ENCODE results near the gene ANKS3. TPM values are rescaled to one million over a fixed set of nuclear protein-coding genes. Genes with fewer than 3 reads are reported as not detected.
"Not testable (repeated sequence)": the region's sequence is repeated elsewhere in the genome, so short reads cannot be mapped to it uniquely, and the experiment has no call there.

ANKS3 gene
- polyA plus RNA-seq, 4 donors: 17.0 to 36.0 (median 22.6) TPM

- DNase-seq (ENCODE audit: low read depth in 4 of 4, low spot score in 3 of 4): no peak
These were observed 79.8 kb downstream of the ANKS3 start for GRCh38 chr16:4654011-4654963.

GRCh38 chr16:4652561-4652960 is 81.5 kb downstream of the ANKS3 start:
- DNase-seq (ENCODE audit: low read depth in 4 of 4, low spot score in 3 of 4): no peak

GRCh38 chr16:4651827-4652226 is 82.2 kb downstream of the ANKS3 start:
- no peak for DNase-seq (ENCODE audit: low read depth in 4 of 4, low spot score in 3 of 4)

- not testable (repeated sequence) for DNase-seq (ENCODE audit: low read depth in 4 of 4, low spot score in 3 of 4)
These were observed 83.5 kb downstream of the ANKS3 start for GRCh38 chr16:4650443-4651074.

GRCh38 chr16:4649744-4650442 is 84.2 kb downstream of the ANKS3 start:
- no peak for DNase-seq (ENCODE audit: low read depth in 4 of 4, low spot score in 3 of 4)

- no peak for DNase-seq (ENCODE audit: low read depth in 4 of 4, low spot score in 3 of 4)
These were observed 85.2 kb downstream of the ANKS3 start for GRCh38 chr16:4648917-4649316.

- DNase-seq (ENCODE audit: low read depth in 4 of 4, low spot score in 3 of 4): no peak
These were observed 86.5 kb downstream of the ANKS3 start for GRCh38 chr16:4647644-4647980.

- DNase-seq (ENCODE audit: low read depth in 4 of 4, low spot score in 3 of 4): no peak
These were observed 87.1 kb downstream of the ANKS3 start for GRCh38 chr16:4646773-4647643.

Other genes with a start within 250 kb of the ANKS3 start
- gene CDIP1, start 195.5 kb downstream of the ANKS3 start, polyA plus RNA-seq (ENCODE audit: insufficient read length in 4 of 4): 10 to 100 TPM; 21.0 to 31.1 (median 28.3) TPM
- gene C16orf96, start 177.9 kb downstream of the ANKS3 start, polyA plus RNA-seq (ENCODE audit: insufficient read length in 4 of 4): under 1 TPM; 0.14 to 0.41 (median 0.23) TPM
- 10 to 100 TPM; 11.7 to 30.8 (median 14.2) TPM for gene UBALD1, start 119.4 kb downstream of the ANKS3 start, polyA plus RNA-seq (ENCODE audit: insufficient read length in 4 of 4)
- 10 to 100 TPM; 38.7 to 70.3 (median 53.1) TPM for gene MGRN1, start 109.4 kb downstream of the ANKS3 start, polyA plus RNA-seq (ENCODE audit: insufficient read length in 4 of 4)
- 10 to 100 TPM; 27.0 to 54.6 (median 35.6) TPM for gene NUDT16L1, start 40.7 kb downstream of the ANKS3 start, polyA plus RNA-seq (ENCODE audit: insufficient read length in 4 of 4)
- gene DNAAF8, start 266 bp upstream of the ANKS3 start, polyA plus RNA-seq (ENCODE audit: insufficient read length in 4 of 4): 1 to 10 TPM in 3 of 4 donors, under 1 TPM in 1; 0.86 to 2.3 (median 2.0) TPM
- 10 to 100 TPM; 12.7 to 21.5 (median 15.5) TPM for gene ZNF500, start 32.9 kb upstream of the ANKS3 start, polyA plus RNA-seq (ENCODE audit: insufficient read length in 4 of 4)
- gene SEPTIN12, start 54.1 kb upstream of the ANKS3 start, polyA plus RNA-seq (ENCODE audit: insufficient read length in 4 of 4): not detected
- 10 to 100 TPM in 3 of 4 donors, under 1 TPM in 1; 0.25 to 13.5 (median 11.2) TPM for gene SMIM22, start 61.1 kb upstream of the ANKS3 start, polyA plus RNA-seq (ENCODE audit: insufficient read length in 4 of 4)
- gene ROGDI, start 68.4 kb upstream of the ANKS3 start, polyA plus RNA-seq (ENCODE audit: insufficient read length in 4 of 4): 10 to 100 TPM; 33.8 to 46.5 (median 37.3) TPM
- gene GLYR1, start 113.0 kb upstream of the ANKS3 start, polyA plus RNA-seq (ENCODE audit: insufficient read length in 4 of 4): 100 to 1,000 TPM in 3 of 4 donors, 10 to 100 TPM in 1; 70.6 to 150 (median 140) TPM
- 10 to 100 TPM; 22.2 to 36.5 (median 32.5) TPM for gene UBN1, start 113.2 kb upstream of the ANKS3 start, polyA plus RNA-seq (ENCODE audit: insufficient read length in 4 of 4)
- 10 to 100 TPM in 3 of 4 donors, 1 to 10 TPM in 1; 3.7 to 40.1 (median 28.3) TPM for gene PPL, start 202.9 kb upstream of the ANKS3 start, polyA plus RNA-seq (ENCODE audit: insufficient read length in 4 of 4)
- under 1 TPM; 0.13 to 0.38 (median 0.16) TPM for gene SEC14L5, start 224.1 kb upstream of the ANKS3 start, polyA plus RNA-seq (ENCODE audit: insufficient read length in 4 of 4)